Activated T-cell treated with anti-CD3 and anti-CD28 coated beads, Interleukin-2, amount 50 U/mL, for 72 hours (primary cell): ENCODE results near the gene ULK2. TPM values are rescaled to one million over a fixed set of nuclear protein-coding genes. Genes with fewer than 3 reads are reported as not detected.
A peak's percentile ranks its signal among the peaks of the same experiment; 100 is the strongest.
"Not testable (repeated sequence)": the region's sequence is repeated elsewhere in the genome, so short reads cannot be mapped to it uniquely, and the experiment has no call there.

Experiments used
- ATAC-seq, 2 donors: fragments of 150-1000 bp; cut with Tn5 transposase; replicated peaks in 1 of 2; 2 replicates each; pipeline ENCODE4 v1.10.0; 2021; ENCODE audit warnings: moderate library complexity in 2 of 2, mild to moderate bottlenecking in 1 of 2
- DNase-seq, 2 donors: peaks; one replicate each; pipeline ENCODE4 v3.0.0; 2021 to 2022; ENCODE audit warnings: mixed read lengths in 1 of 2
- H3K27ac Mint-ChIP-seq: one replicate; pipeline ENCODE4 v1.8.0; 2022; ENCODE audit warnings: mild to moderate bottlenecking, moderate library complexity, mixed read lengths
- H3K27me3 Mint-ChIP-seq: one replicate; pipeline ENCODE4 v1.8.0; 2022; ENCODE audit warnings: low read depth, mixed read lengths
- H3K36me3 Mint-ChIP-seq, 2 donors: one replicate each; pipeline ENCODE4 v1.8.0; 2022; ENCODE audit warnings: mixed read lengths in 2 of 2, mild to moderate bottlenecking in 1 of 2; ENCODE audit not compliant: insufficient read depth in 2 of 2
- H3K4me1 Mint-ChIP-seq: one replicate; pipeline ENCODE4 v1.8.0; 2022; ENCODE audit warnings: low read depth, mixed read lengths
- H3K4me3 Mint-ChIP-seq, 2 donors: one replicate each; pipeline ENCODE4 v1.8.0; 2022; ENCODE audit warnings: mild to moderate bottlenecking in 2 of 2, mixed read lengths in 2 of 2, moderate library complexity in 2 of 2
- H3K9me3 Mint-ChIP-seq, 2 donors: one replicate each; pipeline ENCODE4 v1.8.0; 2022; ENCODE audit warnings: mixed read lengths in 2 of 2
- total RNA-seq, 2 donors: library from RNA; stranded (reverse); gene quantifications; one replicate each; pipeline ENCODE4 v1.2.3, GENCODE V29; 2022

Gene ULK2
- total RNA-seq, 2 donors from 2014 or later: 13.9 to 14.5 TPM

GRCh38 chr17:19771971-19772630, 95.6 kb downstream of the ULK2 start:
- ATAC-seq (peak; percentile 77), DNase-seq (peak in 1 of 2 donors; percentile 18)
- Mint-ChIP-seq H3K27ac (no peak overlapping the region), H3K4me1 (peaks cover 61% of the 10 kb centered on the region), H3K9me3 (no peaks in the 10 kb centered on the region), H3K36me3 (no peaks in the 10 kb centered on the region), H3K4me3 (peak overlapping the region; percentile 24 to 63), H3K27me3 (no peaks in the 10 kb centered on the region)

GRCh38 chr17:19770985-19771735, 96.6 kb downstream of the ULK2 start:
- no peak for ATAC-seq
- no peak for DNase-seq
- no peaks in the 10 kb centered on the region for H3K27me3 Mint-ChIP-seq
- H3K4me1 Mint-ChIP-seq: peaks cover 68% of the 10 kb centered on the region
- no peaks in the 10 kb centered on the region for H3K9me3 Mint-ChIP-seq
- H3K27ac Mint-ChIP-seq: peak overlapping the region; percentile 57
- H3K36me3 Mint-ChIP-seq: no peaks in the 10 kb centered on the region
- peak overlapping the region; percentile 29 to 63 for H3K4me3 Mint-ChIP-seq

- Mint-ChIP-seq H3K9me3 (no peaks in the 10 kb centered on the region), H3K36me3 (no peaks in the 10 kb centered on the region), H3K4me1 (peaks cover 60% of the 10 kb centered on the region), H3K27me3 (no peaks in the 10 kb centered on the region), H3K4me3 (no peak overlapping the region), H3K27ac (no peak overlapping the region)
- no peak for DNase-seq
- ATAC-seq: no peak
Observed at GRCh38 chr17:19769946-19770652, 97.6 kb downstream of the ULK2 start.

GRCh38 chr17:19768046-19768782, 99.5 kb downstream of the ULK2 start:
- Mint-ChIP-seq H3K36me3 (no peaks in the 10 kb centered on the region), H3K4me1 (peaks cover 57% of the 10 kb centered on the region)

GRCh38 chr17:19766421-19767270, 101.1 kb downstream of the ULK2 start:
- no peaks in the 10 kb centered on the region for H3K36me3 Mint-ChIP-seq
- no peaks in the 10 kb centered on the region for H3K9me3 Mint-ChIP-seq
- H3K27me3 Mint-ChIP-seq: no peaks in the 10 kb centered on the region
- DNase-seq: peak; percentile 83 to 89
- peak overlapping the region in 1 of 2 donors; percentile 41 for H3K4me3 Mint-ChIP-seq
- H3K4me1 Mint-ChIP-seq: peaks cover 48% of the 10 kb centered on the region
- H3K27ac Mint-ChIP-seq: no peak overlapping the region
- peak; percentile 85 for ATAC-seq

More at GRCh38 chr17:19768046-19768782, 99.5 kb downstream of the ULK2 start:
- peak; percentile 52 to 55 for ATAC-seq
- H3K27ac Mint-ChIP-seq: peak overlapping the region; percentile 82
- no peaks in the 10 kb centered on the region for H3K27me3 Mint-ChIP-seq
- H3K4me3 Mint-ChIP-seq: peak overlapping the region; percentile 27 to 51
- peak in 1 of 2 donors; percentile 16 for DNase-seq
- no peaks in the 10 kb centered on the region for H3K9me3 Mint-ChIP-seq

- no peak for ATAC-seq
- Mint-ChIP-seq H3K4me3 (no peak overlapping the region), H3K9me3 (no peaks in the 10 kb centered on the region), H3K27me3 (no peaks in the 10 kb centered on the region), H3K4me1 (peaks cover 41% of the 10 kb centered on the region), H3K27ac (no peak overlapping the region), H3K36me3 (no peaks in the 10 kb centered on the region)
- DNase-seq: no peak
Observed at GRCh38 chr17:19766016-19766415, 101.7 kb downstream of the ULK2 start.

GRCh38 chr17:19763991-19764390, 103.7 kb downstream of the ULK2 start:
- H3K36me3 Mint-ChIP-seq, H3K27ac Mint-ChIP-seq, ATAC-seq, DNase-seq, H3K4me3 Mint-ChIP-seq, H3K27me3 Mint-ChIP-seq, H3K9me3 Mint-ChIP-seq: not testable (repeated sequence)
- H3K4me1 Mint-ChIP-seq: peaks cover 31% of the 10 kb centered on the region

GRCh38 chr17:19763416-19763815, 104.3 kb downstream of the ULK2 start:
- Mint-ChIP-seq H3K4me1 (peaks cover 25% of the 10 kb centered on the region), H3K27me3 (no peaks in the 10 kb centered on the region), H3K4me3 (no peak overlapping the region), H3K9me3 (no peaks in the 10 kb centered on the region), H3K36me3 (no peaks in the 10 kb centered on the region), H3K27ac (no peak overlapping the region)
- DNase-seq: no peak
- no peak for ATAC-seq

- H3K4me3 Mint-ChIP-seq: no peak overlapping the region
- peaks cover 20% of the 10 kb centered on the region for H3K4me1 Mint-ChIP-seq
- DNase-seq: peak; percentile 56 to 64
- H3K9me3 Mint-ChIP-seq: no peaks in the 10 kb centered on the region
- H3K36me3 Mint-ChIP-seq: no peaks in the 10 kb centered on the region
- no peak overlapping the region for H3K27ac Mint-ChIP-seq
- peak; percentile 40 to 63 for ATAC-seq
- H3K27me3 Mint-ChIP-seq: no peaks in the 10 kb centered on the region
Observed at GRCh38 chr17:19762515-19762961, 105.2 kb downstream of the ULK2 start.

GRCh38 chr17:19760746-19761145, 107.0 kb downstream of the ULK2 start:
- Mint-ChIP-seq H3K27ac (no peak overlapping the region), H3K27me3 (no peaks in the 10 kb centered on the region), H3K9me3 (no peaks in the 10 kb centered on the region), H3K36me3 (no peaks in the 10 kb centered on the region), H3K4me3 (no peak overlapping the region), H3K4me1 (peaks cover 15% of the 10 kb centered on the region)
- ATAC-seq: no peak
- no peak for DNase-seq

GRCh38 chr17:19759568-19760549, 107.9 kb downstream of the ULK2 start:
- no peaks in the 10 kb centered on the region for H3K9me3 Mint-ChIP-seq
- H3K36me3 Mint-ChIP-seq: no peaks in the 10 kb centered on the region
- no peak overlapping the region for H3K4me3 Mint-ChIP-seq
- H3K27ac Mint-ChIP-seq: no peak overlapping the region
- no peak for DNase-seq
- H3K4me1 Mint-ChIP-seq: peaks cover 24% of the 10 kb centered on the region
- no peaks in the 10 kb centered on the region for H3K27me3 Mint-ChIP-seq
- ATAC-seq: no peak
